ENCODE data around the gene DPF3. TPM values are rescaled to one million over a fixed set of nuclear protein-coding genes. Genes with fewer than 3 reads are reported as not detected.

The DPF3 gene
- total RNA-seq, 4 donors from 2014 or later = 16.7 to 27.8 (median 20.3) TPM

GRCh38 chr14:72618424-72618823 is 275.5 kb downstream of the DPF3 start:
- Histone ChIP-seq H3K9me3 (no peaks in the 10 kb centered on the region), H3K27me3 (no peaks in the 10 kb centered on the region), H3K27ac (peak overlapping the region; percentile 75 to 90 (median 85)), H3K4me3 (no peak overlapping the region), H3K4me1 (peaks cover 49% of the 10 kb centered on the region in 2 donors), H3K36me3 (no peaks in the 10 kb centered on the region)
- intact Hi-C loops (cut with DNase I; ENCODE audit: low total_unique reads) (loop anchor here (5.0 kb wide), 2 partner anchors 56 to 284 kb away; no protein-coding TSS in a partner anchor), in situ Hi-C loops (cut with MboI; ENCODE audit: low sequenced_read_pairs in 4 of 4) (no loop called here)
- DNase-seq (no peak), ATAC-seq (no peak)
- TF ChIP-seq POLR2A (IDR thresholded peaks at IDR 0.05) = no peak
- no peak for TF ChIP-seq CTCF (IDR thresholded peaks at IDR 0.05 in 4 of 5, conservative IDR thresholded peaks at IDR 0.05 in 1 of 5)

- intact Hi-C loops (cut with DNase I; ENCODE audit: low total_unique reads) = loop anchor here (5.0 kb wide), 2 partner anchors 55 to 285 kb away; no protein-coding TSS in a partner anchor
- Histone ChIP-seq H3K27ac (peak overlapping the region; percentile 75 to 90 (median 85)), H3K36me3 (no peaks in the 10 kb centered on the region), H3K9me3 (no peaks in the 10 kb centered on the region), H3K4me1 (peaks cover 58% of the 10 kb centered on the region in 2 donors), H3K27me3 (no peaks in the 10 kb centered on the region), H3K4me3 (peak overlapping the region in 3 of 4 donors; percentile 10 to 28 (median 16))
- peak; percentile 40 to 42 for DNase-seq
- peak; percentile 61 to 70 for ATAC-seq
- in situ Hi-C loops (cut with MboI; ENCODE audit: low sequenced_read_pairs in 4 of 4) = no loop called here
- TF ChIP-seq CTCF (IDR thresholded peaks at IDR 0.05 in 4 of 5, conservative IDR thresholded peaks at IDR 0.05 in 1 of 5) (no peak), POLR2A (IDR thresholded peaks at IDR 0.05) (no peak)
Observed at GRCh38 chr14:72617391-72618031, 276.4 kb downstream of the DPF3 start.

- ATAC-seq (no peak), DNase-seq (no peak)
- Histone ChIP-seq H3K27ac (peak overlapping the region; percentile 75 to 90 (median 85)), H3K9me3 (no peaks in the 10 kb centered on the region), H3K4me1 (peaks cover 62 to 65% of the 10 kb centered on the region in 2 donors), H3K27me3 (no peaks in the 10 kb centered on the region), H3K36me3 (no peaks in the 10 kb centered on the region), H3K4me3 (no peak overlapping the region)
- intact Hi-C loops (cut with DNase I; ENCODE audit: low total_unique reads) = loop anchor here (5.0 kb wide), 2 partner anchors 55 to 285 kb away; no protein-coding TSS in a partner anchor
- TF ChIP-seq POLR2A (IDR thresholded peaks at IDR 0.05) (no peak), CTCF (IDR thresholded peaks at IDR 0.05 in 4 of 5, conservative IDR thresholded peaks at IDR 0.05 in 1 of 5) (no peak)
- in situ Hi-C loops (cut with MboI; ENCODE audit: low sequenced_read_pairs in 4 of 4) = no loop called here
Observed at GRCh38 chr14:72616811-72617210, 277.1 kb downstream of the DPF3 start.

- Histone ChIP-seq H3K27me3 (no peaks in the 10 kb centered on the region), H3K36me3 (no peaks in the 10 kb centered on the region), H3K4me1 (peaks cover 62 to 66% of the 10 kb centered on the region in 2 donors), H3K9me3 (no peaks in the 10 kb centered on the region), H3K4me3 (no peak overlapping the region), H3K27ac (peak overlapping the region; percentile 75 to 90 (median 85))
- DNase-seq (peak in 1 of 2 donors; percentile 77), ATAC-seq (peak; percentile 20 to 91)
- in situ Hi-C loops (cut with MboI; ENCODE audit: low sequenced_read_pairs in 4 of 4) (no loop called here), intact Hi-C loops (cut with DNase I; ENCODE audit: low total_unique reads) (loop anchor here (5.0 kb wide), 2 partner anchors 54 to 286 kb away; no protein-coding TSS in a partner anchor)
- TF ChIP-seq POLR2A (IDR thresholded peaks at IDR 0.05) = peak in 1 of 2 donors; percentile 43
- no peak for TF ChIP-seq CTCF (IDR thresholded peaks at IDR 0.05 in 4 of 5, conservative IDR thresholded peaks at IDR 0.05 in 1 of 5)
Observed at GRCh38 chr14:72616294-72616693, 277.6 kb downstream of the DPF3 start.

All from gastrocnemius medialis (tissue), 4 donors.